ENCODE results near the gene CD81.
"Not testable (repeated sequence)": the region's sequence is repeated elsewhere in the genome, so short reads cannot be mapped to it uniquely, and the experiment has no call there.

DNA sequence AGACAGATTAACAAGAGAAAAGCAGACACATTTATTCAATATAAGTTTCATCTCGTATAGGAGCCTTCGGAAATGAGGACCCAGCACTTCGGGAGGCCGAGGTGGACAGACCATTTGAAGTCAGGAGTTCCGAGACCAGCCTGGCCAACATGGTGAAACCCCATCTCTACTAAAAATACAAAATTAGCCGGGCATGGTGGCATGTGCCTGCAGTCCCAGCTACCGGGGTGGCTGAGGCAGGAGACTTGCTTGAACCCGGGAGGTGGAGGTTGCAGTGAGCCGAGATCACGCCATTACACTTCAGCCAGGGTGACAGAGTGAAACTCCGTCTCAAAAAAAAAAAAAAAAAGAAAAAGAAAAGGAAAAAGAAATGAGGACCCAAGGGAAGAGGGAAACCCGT is 12.7 kb upstream of the CD81 start:
- TF ChIP-seq, protein P1, sequence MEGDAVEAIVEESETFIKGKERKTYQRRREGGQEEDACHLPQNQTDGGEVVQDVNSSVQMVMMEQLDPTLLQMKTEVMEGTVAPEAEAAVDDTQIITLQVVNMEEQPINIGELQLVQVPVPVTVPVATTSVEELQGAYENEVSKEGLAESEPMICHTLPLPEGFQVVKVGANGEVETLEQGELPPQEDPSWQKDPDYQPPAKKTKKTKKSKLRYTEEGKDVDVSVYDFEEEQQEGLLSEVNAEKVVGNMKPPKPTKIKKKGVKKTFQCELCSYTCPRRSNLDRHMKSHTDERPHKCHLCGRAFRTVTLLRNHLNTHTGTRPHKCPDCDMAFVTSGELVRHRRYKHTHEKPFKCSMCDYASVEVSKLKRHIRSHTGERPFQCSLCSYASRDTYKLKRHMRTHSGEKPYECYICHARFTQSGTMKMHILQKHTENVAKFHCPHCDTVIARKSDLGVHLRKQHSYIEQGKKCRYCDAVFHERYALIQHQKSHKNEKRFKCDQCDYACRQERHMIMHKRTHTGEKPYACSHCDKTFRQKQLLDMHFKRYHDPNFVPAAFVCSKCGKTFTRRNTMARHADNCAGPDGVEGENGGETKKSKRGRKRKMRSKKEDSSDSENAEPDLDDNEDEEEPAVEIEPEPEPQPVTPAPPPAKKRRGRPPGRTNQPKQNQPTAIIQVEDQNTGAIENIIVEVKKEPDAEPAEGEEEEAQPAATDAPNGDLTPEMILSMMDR (IDR thresholded peaks at IDR 0.05) = not testable (repeated sequence)
- not testable (repeated sequence) for TF ChIP-seq POLR2A, POLR2AphosphoS5 (IDR thresholded peaks at IDR 0.05)
